GM20431 (cell line): ENCODE measurements around the gene CLASP1.
"Not testable (repeated sequence)": the region's sequence is repeated elsewhere in the genome, so short reads cannot be mapped to it uniquely, and the experiment has no call there.

Experiments
- in situ Hi-C: fragments of 300-500 bp; cut with MseI, MboI; formaldehyde crosslinking; loops from one replicate; pipeline ENCODE4 v1.15.0; 2020; ENCODE audit warnings: low sequenced_read_pairs; ENCODE audit not compliant: unreplicated experiment

Gene CLASP1

GRCh38 chr2:121595012-121595891 lies 54.0 kb downstream of the CLASP1 start:
- in situ Hi-C loops, result no loop called here

- in situ Hi-C loops, result no loop called here
These were observed 58.1 kb downstream of the CLASP1 start for GRCh38 chr2:121591199-121591598.

- in situ Hi-C loops, result no loop called here
These were observed 60.9 kb downstream of the CLASP1 start for GRCh38 chr2:121588357-121588756.

- in situ Hi-C loops, result no loop called here
These were observed 62.1 kb downstream of the CLASP1 start for GRCh38 chr2:121587131-121587530.

GRCh38 chr2:121584741-121585140 lies 64.5 kb downstream of the CLASP1 start:
- in situ Hi-C loops, result no loop called here

- in situ Hi-C loops, result no loop called here
These were observed 65.7 kb downstream of the CLASP1 start for GRCh38 chr2:121583555-121583954.

- in situ Hi-C loops, result no loop called here
These were observed 67.0 kb downstream of the CLASP1 start for GRCh38 chr2:121582272-121582671.

GRCh38 chr2:121579309-121579708 lies 70.0 kb downstream of the CLASP1 start:
- in situ Hi-C loops, result no loop called here

GRCh38 chr2:121577381-121577780 lies 71.9 kb downstream of the CLASP1 start:
- in situ Hi-C loops, result no loop called here

- in situ Hi-C loops, result no loop called here
These were observed 73.0 kb downstream of the CLASP1 start for GRCh38 chr2:121576263-121576662.

GRCh38 chr2:121575800-121576199 lies 73.5 kb downstream of the CLASP1 start:
- in situ Hi-C loops, result no loop called here

- in situ Hi-C loops, result no loop called here
These were observed 78.6 kb downstream of the CLASP1 start for GRCh38 chr2:121570667-121571055.

GRCh38 chr2:121570036-121570666 lies 79.1 kb downstream of the CLASP1 start:
- in situ Hi-C loops, result no loop called here

- in situ Hi-C loops, result no loop called here
These were observed 81.3 kb downstream of the CLASP1 start for GRCh38 chr2:121567957-121568409.

- in situ Hi-C loops, result no loop called here
These were observed 81.8 kb downstream of the CLASP1 start for GRCh38 chr2:121567452-121567851.

- in situ Hi-C loops, result no loop called here
These were observed 83.6 kb downstream of the CLASP1 start for GRCh38 chr2:121565389-121566250.

- in situ Hi-C loops, result no loop called here
These were observed 84.4 kb downstream of the CLASP1 start for GRCh38 chr2:121564905-121565304.

GRCh38 chr2:121563754-121564153 lies 85.5 kb downstream of the CLASP1 start:
- in situ Hi-C loops, result not testable (repeated sequence)

GRCh38 chr2:121562269-121563176 lies 86.7 kb downstream of the CLASP1 start:
- in situ Hi-C loops, result no loop called here
